ENCODE results near the gene PBX3. TPM values are rescaled to one million over a fixed set of nuclear protein-coding genes. Genes with fewer than 3 reads are reported as not detected.
A peak's percentile ranks its signal among the peaks of the same experiment; 100 is the strongest.
"Not testable (repeated sequence)": the region's sequence is repeated elsewhere in the genome, so short reads cannot be mapped to it uniquely, and the experiment has no call there.

Gene PBX3
- total and polyA plus RNA-seq, 9 donors, result 52.6 to 199 (median 119) TPM

DNA sequence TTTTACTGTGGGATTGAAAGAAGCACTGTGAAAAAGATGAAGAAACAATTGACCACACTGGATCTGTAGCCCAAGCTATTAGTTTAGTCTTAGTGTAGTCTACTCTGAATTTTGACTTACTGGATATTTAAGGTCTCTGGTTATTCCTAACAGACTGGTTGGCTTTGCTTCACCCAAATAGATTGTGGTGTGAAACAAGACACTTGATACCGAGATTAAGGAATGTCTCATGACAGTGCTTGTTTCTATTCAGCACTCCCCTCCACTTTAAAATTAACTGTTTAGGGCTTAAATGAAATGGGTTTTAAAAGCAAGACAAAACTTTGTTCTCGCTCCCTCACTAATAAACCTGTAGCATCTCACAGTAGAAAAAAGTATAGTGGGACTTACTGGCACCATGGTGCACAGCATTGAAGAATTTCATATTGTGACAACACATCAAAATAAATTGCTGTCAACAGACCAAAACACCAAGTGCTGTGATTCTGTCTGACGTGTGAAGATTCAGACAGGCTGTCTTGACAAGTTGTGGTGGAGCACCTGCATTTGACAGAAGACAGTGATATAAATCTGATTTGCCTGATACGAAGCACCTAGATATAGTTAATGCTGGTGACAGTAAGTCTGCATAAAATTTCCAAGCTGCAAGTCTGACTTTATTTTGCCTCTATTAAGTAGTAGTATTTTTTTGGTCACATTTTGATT is 73.1 kb downstream of the PBX3 start:
- Histone ChIP-seq H3K27ac (no peak overlapping the region), H3K36me3 (no peaks in the 10 kb centered on the region), H3K4me1 (ENCODE audit: insufficient read depth) (peaks cover 6% of the 10 kb centered on the region), H3K4me3 (no peak overlapping the region), H3K9me3 (no peaks in the 10 kb centered on the region), H3K27me3 (no peaks in the 10 kb centered on the region)
- no peak for TF ChIP-seq EP300 (IDR thresholded peaks at IDR 0.05)
- TF ChIP-seq, protein P1, sequence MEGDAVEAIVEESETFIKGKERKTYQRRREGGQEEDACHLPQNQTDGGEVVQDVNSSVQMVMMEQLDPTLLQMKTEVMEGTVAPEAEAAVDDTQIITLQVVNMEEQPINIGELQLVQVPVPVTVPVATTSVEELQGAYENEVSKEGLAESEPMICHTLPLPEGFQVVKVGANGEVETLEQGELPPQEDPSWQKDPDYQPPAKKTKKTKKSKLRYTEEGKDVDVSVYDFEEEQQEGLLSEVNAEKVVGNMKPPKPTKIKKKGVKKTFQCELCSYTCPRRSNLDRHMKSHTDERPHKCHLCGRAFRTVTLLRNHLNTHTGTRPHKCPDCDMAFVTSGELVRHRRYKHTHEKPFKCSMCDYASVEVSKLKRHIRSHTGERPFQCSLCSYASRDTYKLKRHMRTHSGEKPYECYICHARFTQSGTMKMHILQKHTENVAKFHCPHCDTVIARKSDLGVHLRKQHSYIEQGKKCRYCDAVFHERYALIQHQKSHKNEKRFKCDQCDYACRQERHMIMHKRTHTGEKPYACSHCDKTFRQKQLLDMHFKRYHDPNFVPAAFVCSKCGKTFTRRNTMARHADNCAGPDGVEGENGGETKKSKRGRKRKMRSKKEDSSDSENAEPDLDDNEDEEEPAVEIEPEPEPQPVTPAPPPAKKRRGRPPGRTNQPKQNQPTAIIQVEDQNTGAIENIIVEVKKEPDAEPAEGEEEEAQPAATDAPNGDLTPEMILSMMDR (IDR thresholded peaks at IDR 0.05), result no peak
- no peak for TF ChIP-seq POLR2A (IDR thresholded peaks at IDR 0.05)
- DNase-seq, result no peak
- intact Hi-C loops (cut with DNase I), result no loop called here
- 52 to 54% (median 54%) methylated on average over 4 of the region's 4 CpGs for WGBS, 3 donors

DNA sequence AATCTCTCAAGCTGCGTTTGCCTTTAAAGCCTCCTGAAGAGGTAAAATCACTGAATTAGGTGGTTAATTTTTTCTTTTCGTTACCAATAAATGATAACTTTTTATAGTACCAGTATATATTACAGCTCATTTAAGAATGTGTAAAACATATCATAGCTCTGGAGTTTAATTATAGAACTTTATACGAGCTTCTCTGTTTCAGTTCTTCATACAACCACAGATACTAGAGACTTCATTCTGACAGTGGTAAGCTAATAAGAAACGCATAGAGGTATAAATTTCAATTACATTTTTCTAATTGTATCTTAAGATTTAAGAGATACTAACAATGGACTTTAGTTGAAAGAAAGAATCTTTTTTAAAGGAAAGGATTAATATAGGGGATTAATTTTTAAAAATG is 73.9 kb downstream of the PBX3 start:
- Histone ChIP-seq H3K27me3 (no peaks in the 10 kb centered on the region), H3K4me3 (no peak overlapping the region), H3K27ac (no peak overlapping the region), H3K4me1 (ENCODE audit: insufficient read depth) (peaks cover 6% of the 10 kb centered on the region), H3K9me3 (no peaks in the 10 kb centered on the region), H3K36me3 (no peaks in the 10 kb centered on the region)
- WGBS, 3 donors, result 35 to 41% (median 40%) methylated on average over 4 of the region's 4 CpGs
- intact Hi-C loops (cut with DNase I), result no loop called here
- DNase-seq, result no peak
- TF ChIP-seq EP300 (IDR thresholded peaks at IDR 0.05) (no peak), POLR2A (IDR thresholded peaks at IDR 0.05) (no peak)
- TF ChIP-seq, protein P1 (IDR thresholded peaks at IDR 0.05), result no peak

DNA sequence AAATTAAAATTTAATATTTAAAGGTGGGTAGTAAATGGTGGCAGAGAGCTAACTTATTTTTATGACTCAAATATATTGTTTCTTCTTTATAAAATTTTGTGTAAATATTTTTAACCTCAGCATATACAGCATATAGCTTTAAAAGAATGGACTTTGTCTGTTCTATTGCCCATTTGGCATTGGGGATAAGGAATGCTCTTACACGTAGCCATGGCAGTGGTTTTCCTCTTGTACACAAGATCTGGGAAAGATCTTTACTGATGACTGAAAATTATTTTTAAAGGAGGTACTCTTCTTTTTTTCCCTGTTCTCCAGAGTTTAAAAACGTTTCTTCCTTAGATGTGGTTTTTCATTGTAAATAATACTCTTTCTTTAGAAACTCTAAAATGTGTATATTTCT is 75.0 kb downstream of the PBX3 start:
- Histone ChIP-seq H3K27ac (peak overlapping the region in 1 of 2 donors; percentile 27), H3K9me3 (no peaks in the 10 kb centered on the region), H3K4me3 (no peak overlapping the region), H3K27me3 (no peaks in the 10 kb centered on the region), H3K4me1 (ENCODE audit: insufficient read depth) (peaks cover 6% of the 10 kb centered on the region), H3K36me3 (no peaks in the 10 kb centered on the region)
- DNase-seq, result no peak
- no peak for TF ChIP-seq EP300 (IDR thresholded peaks at IDR 0.05)
- TF ChIP-seq, protein P1 (IDR thresholded peaks at IDR 0.05), result no peak
- no peak for TF ChIP-seq POLR2A (IDR thresholded peaks at IDR 0.05)
- 20 to 27% (median 22%) methylated on average over 2 of the region's 2 CpGs for WGBS, 3 donors
- intact Hi-C loops (cut with DNase I), result no loop called here

DNA sequence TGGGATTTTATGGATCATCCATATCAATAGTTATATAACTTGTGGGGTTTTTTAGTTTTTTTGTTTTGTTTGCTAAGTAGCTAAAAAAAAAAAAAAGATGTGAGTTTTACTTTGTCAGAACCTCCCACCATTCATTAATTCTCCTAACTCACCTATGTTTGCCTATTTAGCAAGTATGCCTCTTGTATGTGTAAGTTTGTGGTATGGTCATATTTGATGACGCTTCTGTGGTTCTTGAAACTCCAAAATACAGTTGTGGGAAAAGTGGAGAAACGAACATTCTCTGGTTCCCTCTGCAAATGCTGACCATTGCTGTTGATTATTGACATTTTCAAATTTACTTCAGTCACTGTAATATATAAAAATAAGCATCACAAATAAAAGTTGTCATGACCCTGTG is 75.7 kb downstream of the PBX3 start:
- H3K27me3 ChIP-seq, result no peaks in the 10 kb centered on the region
- H3K36me3 ChIP-seq, result no peaks in the 10 kb centered on the region
- H3K9me3 ChIP-seq, result no peaks in the 10 kb centered on the region
- no peak overlapping the region for H3K27ac ChIP-seq
- no peak for DNase-seq
- 76 to 91% (median 88%) methylated on average over 2 of the region's 2 CpGs for WGBS, 3 donors
- H3K4me1 ChIP-seq (ENCODE audit: insufficient read depth), result peaks cover 6% of the 10 kb centered on the region
- intact Hi-C loops (cut with DNase I), result no loop called here
- TF ChIP-seq POLR2A (IDR thresholded peaks at IDR 0.05), result no peak
- TF ChIP-seq, protein P1 (IDR thresholded peaks at IDR 0.05), result no peak
- no peak for TF ChIP-seq EP300 (IDR thresholded peaks at IDR 0.05)
- H3K4me3 ChIP-seq, result no peak overlapping the region

DNA sequence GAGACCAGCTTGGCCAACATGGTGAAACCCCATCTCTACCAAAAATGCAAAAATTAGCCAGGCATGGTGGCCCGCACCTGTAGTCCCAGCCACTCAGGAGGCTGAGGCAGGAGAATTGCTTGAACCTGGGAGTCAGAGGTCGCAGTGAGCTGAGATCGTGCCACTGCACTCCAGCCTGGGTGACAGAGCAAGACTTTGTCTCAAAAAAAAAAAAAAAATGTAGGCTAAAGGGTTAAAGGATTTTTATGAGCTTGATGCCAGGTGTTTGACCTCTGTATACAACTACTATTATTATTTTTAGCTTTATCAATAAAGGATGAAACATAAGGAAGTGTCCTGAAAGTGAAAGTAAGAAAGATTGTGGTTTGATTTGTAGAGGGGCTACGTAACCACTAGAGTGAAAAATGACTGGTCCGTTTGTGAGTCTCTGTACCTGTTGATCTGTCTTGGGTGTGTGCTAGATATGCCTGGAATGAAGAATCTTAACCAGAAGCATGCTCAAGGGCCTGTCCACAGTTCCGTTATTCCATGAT is 76.8 kb downstream of the PBX3 start:
- H3K36me3 ChIP-seq; H3K27me3 ChIP-seq; H3K9me3 ChIP-seq; intact Hi-C loops (cut with DNase I); H3K4me1 ChIP-seq (ENCODE audit: insufficient read depth); DNase-seq; H3K4me3 ChIP-seq: not testable (repeated sequence)
- peak overlapping the region in 1 of 2 donors; percentile 27 for H3K27ac ChIP-seq
- WGBS, 3 donors, result 77 to 84% (median 83%) methylated on average over 6 of the region's 6 CpGs

All from ovary (tissue), 9 donors.